A549 (cell line): ENCODE data around the gene GAS7.

ENCODE experiments used
- POLR2A ChIP-seq: IDR thresholded peaks from 2 replicates; pipeline ENCODE4 v1.6.1; 2012; ENCODE audit warnings: mild to moderate bottlenecking, low read length
- TF ChIP-seq, protein P1 (sequence below): fragments of >200 bp; sonication (Bioruptor Twin); formaldehyde crosslinking; IDR thresholded peaks from 3 replicates; pipeline ENCODE4 v1.5.1; 2016

- no peak for TF ChIP-seq POLR2A
- TF ChIP-seq, protein P1, sequence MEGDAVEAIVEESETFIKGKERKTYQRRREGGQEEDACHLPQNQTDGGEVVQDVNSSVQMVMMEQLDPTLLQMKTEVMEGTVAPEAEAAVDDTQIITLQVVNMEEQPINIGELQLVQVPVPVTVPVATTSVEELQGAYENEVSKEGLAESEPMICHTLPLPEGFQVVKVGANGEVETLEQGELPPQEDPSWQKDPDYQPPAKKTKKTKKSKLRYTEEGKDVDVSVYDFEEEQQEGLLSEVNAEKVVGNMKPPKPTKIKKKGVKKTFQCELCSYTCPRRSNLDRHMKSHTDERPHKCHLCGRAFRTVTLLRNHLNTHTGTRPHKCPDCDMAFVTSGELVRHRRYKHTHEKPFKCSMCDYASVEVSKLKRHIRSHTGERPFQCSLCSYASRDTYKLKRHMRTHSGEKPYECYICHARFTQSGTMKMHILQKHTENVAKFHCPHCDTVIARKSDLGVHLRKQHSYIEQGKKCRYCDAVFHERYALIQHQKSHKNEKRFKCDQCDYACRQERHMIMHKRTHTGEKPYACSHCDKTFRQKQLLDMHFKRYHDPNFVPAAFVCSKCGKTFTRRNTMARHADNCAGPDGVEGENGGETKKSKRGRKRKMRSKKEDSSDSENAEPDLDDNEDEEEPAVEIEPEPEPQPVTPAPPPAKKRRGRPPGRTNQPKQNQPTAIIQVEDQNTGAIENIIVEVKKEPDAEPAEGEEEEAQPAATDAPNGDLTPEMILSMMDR: no peak
Observed at GRCh38 chr17:10217916-10218315, 19.5 kb upstream of the GAS7 start.
